Measurements from ENCODE around the gene TMEM59L. TPM values are rescaled to one million over a fixed set of nuclear protein-coding genes. Genes with fewer than 3 reads are reported as not detected.
A peak's percentile ranks its signal among the peaks of the same experiment; 100 is the strongest.

Gene TMEM59L
- total RNA-seq, 2 donors from 2014 or later: 0.49 to 2.0 TPM

DNA sequence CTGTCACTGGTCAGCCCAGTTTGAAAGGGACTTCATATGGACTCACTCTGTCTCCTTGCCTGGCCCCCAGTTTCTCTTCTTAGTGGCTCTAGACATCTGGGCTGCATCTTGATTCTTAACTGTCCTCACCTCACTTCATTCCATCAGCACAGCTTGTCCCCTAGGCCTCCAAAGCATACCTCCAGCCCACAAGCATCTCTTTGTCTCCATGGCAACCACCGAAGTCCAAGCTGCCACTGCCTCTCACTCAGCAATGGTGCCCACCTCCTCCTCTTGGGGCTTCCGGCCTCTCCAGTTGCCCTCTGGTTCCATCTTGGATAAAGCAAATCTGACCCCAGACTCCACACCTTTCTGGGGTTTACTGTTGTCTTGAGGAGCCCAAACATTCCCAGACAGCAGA, 14.2 kb downstream of the TMEM59L start:
- Mint-ChIP-seq H3K27ac (no peak overlapping the region), H3K27me3 (ENCODE audit: low read depth) (peaks cover 5% of the 10 kb centered on the region), H3K4me1 (ENCODE audit: low read depth) (no peaks in the 10 kb centered on the region), H3K4me3 (no peak overlapping the region), H3K9me3 (no peaks in the 10 kb centered on the region), H3K36me3 (ENCODE audit: insufficient read depth in 2 of 2) (no peaks in the 10 kb centered on the region)
- DNase-seq: no peak
- ATAC-seq (replicated peaks in 1 of 2): no peak

DNA sequence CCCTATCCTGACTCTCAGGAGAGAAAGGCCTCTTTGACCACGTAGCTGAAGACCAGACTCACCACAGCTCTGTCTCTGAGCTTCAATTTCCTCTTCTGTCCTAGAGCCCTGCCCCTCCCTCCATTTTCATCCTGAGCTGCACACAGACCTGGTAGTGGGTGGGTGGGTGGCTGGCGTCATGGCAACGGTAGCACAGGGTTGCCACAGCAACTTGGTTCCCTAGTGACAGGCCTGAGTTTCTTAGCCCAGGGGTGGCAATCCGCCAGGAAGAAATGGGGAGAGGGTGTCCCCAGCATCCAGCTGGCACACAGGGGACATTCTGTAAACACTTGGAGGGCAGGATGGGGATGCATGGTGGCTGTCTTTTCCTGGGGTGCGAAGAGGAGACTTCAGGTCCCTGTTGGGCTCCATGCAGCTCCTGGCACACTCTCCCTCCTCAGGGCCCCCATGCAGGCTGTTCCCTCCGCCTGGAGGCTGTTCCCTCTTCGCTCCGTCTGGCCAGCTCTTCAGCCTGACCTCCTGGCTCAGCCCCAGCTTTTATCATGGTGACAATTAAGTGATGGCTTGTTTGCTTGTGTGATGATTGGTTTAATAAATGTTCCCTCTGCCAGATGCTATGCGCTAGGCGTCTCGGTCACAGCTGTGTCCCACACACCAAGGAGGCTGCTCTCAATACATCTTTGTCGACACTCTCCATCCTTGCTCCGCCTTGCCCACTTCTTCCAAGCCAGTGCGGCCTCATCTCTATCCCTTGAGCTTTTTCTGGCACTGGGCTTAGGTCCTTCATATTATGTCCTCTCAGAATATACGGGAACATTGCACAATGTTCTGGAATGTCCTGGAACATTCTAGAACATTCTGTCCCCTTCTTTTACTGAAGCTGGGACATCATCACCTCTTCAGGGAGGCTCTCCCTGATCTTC, 16.8 kb downstream of the TMEM59L start:
- H3K36me3 Mint-ChIP-seq (ENCODE audit: insufficient read depth in 2 of 2): no peaks in the 10 kb centered on the region
- H3K9me3 Mint-ChIP-seq: no peaks in the 10 kb centered on the region

DNA sequence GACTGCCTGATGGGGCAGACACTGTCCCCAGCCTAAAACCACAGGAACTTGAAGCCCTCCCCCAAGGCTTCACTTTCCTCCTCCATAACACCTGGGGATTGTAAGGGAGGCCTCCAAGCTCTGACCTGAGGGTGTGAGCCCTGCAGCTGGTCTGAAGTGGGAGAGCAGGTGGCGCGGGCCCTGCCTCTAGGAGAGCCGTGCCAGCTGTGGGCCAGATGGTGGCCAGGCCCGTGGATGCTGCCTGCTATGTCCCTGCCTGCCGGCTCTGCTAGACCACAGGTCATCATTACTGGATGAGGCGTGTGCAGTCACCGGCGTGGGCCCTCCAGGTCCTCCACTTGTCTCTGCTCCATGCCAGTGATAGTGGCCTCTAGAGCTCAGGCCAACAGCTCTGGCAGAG, 20.7 kb downstream of the TMEM59L start:
- Mint-ChIP-seq H3K27ac (no peak overlapping the region), H3K4me3 (no peak overlapping the region), H3K4me1 (ENCODE audit: low read depth) (peaks cover 33% of the 10 kb centered on the region), H3K9me3 (no peaks in the 10 kb centered on the region), H3K27me3 (ENCODE audit: low read depth) (peaks cover 19% of the 10 kb centered on the region), H3K36me3 (ENCODE audit: insufficient read depth in 2 of 2) (no peaks in the 10 kb centered on the region)
- no peak for DNase-seq
- no peak for ATAC-seq (replicated peaks in 1 of 2)

More for the DNA sequence above, 16.8 kb downstream of the TMEM59L start:
- no peak overlapping the region for H3K4me3 Mint-ChIP-seq
- no peak overlapping the region for H3K27ac Mint-ChIP-seq
- H3K4me1 Mint-ChIP-seq (ENCODE audit: low read depth): no peaks in the 10 kb centered on the region
- DNase-seq (no peak), ATAC-seq (replicated peaks in 1 of 2) (no peak)
- H3K27me3 Mint-ChIP-seq (ENCODE audit: low read depth): peaks cover 6% of the 10 kb centered on the region

DNA sequence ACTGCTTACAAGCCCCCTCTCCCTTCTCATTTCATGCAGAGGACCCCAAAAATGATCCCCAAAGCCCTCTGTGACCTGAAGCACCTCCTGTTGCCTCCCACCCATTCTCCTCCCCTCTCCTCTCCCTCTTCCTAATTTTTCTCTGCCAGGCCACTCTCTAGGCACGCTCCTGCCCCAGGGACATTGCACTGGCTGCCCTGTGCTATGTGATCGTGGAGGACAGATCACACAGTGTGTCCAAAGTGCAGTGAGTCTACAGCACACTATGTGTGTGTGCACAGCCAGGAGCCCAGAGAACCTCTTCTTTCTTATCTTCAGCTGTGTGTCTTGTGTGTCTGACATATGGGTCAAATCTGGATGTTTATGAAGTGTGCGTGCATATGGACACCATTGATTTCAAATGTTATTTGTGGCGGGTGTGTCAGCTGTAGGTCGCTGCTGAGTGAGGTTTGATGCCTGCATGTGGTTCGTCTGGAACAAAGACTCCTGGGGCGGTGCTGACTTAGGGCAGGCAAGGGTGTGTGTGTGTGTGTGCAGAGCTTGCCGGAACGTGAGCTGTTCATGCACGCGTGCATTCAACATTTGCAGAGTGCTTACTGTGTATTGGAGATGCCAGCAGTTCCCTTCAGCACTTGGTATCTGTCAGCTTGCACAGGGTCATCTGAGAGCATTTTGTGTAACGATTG, 22.1 kb downstream of the TMEM59L start:
- no peak for DNase-seq
- H3K9me3 Mint-ChIP-seq: no peaks in the 10 kb centered on the region

DNA sequence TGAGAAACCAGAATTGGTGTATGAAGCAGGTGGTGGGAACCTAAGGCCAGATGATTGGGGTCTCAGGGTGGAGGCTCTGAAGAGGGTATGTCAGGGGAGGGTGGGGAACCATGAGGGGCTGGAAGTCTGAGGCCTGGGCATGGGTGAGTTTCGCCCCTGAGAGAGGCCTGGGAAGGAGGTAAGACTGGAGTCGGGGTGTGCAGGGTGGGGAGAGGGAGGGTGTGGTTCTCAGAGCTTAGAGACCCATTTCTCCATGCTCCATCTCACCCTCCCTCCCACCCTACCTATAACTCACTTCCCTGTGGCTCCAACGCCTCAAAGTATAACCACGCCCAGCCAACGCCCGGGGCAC, 23.1 kb downstream of the TMEM59L start:
- peaks cover 14% of the 10 kb centered on the region for H3K27me3 Mint-ChIP-seq (ENCODE audit: low read depth)
- peak overlapping the region; percentile 89 to 94 for H3K4me3 Mint-ChIP-seq
- no peak for ATAC-seq (replicated peaks in 1 of 2)
- DNase-seq: no peak
- no peaks in the 10 kb centered on the region for H3K36me3 Mint-ChIP-seq (ENCODE audit: insufficient read depth in 2 of 2)
- peak overlapping the region; percentile 94 for H3K27ac Mint-ChIP-seq
- H3K9me3 Mint-ChIP-seq: no peaks in the 10 kb centered on the region
- H3K4me1 Mint-ChIP-seq (ENCODE audit: low read depth): peaks cover 35% of the 10 kb centered on the region

More for the DNA sequence above, 22.1 kb downstream of the TMEM59L start:
- Mint-ChIP-seq H3K4me3 (no peak overlapping the region), H3K27me3 (ENCODE audit: low read depth) (peaks cover 18% of the 10 kb centered on the region), H3K36me3 (ENCODE audit: insufficient read depth in 2 of 2) (no peaks in the 10 kb centered on the region), H3K4me1 (ENCODE audit: low read depth) (peaks cover 35% of the 10 kb centered on the region), H3K27ac (no peak overlapping the region)
- no peak for ATAC-seq (replicated peaks in 1 of 2)

DNA sequence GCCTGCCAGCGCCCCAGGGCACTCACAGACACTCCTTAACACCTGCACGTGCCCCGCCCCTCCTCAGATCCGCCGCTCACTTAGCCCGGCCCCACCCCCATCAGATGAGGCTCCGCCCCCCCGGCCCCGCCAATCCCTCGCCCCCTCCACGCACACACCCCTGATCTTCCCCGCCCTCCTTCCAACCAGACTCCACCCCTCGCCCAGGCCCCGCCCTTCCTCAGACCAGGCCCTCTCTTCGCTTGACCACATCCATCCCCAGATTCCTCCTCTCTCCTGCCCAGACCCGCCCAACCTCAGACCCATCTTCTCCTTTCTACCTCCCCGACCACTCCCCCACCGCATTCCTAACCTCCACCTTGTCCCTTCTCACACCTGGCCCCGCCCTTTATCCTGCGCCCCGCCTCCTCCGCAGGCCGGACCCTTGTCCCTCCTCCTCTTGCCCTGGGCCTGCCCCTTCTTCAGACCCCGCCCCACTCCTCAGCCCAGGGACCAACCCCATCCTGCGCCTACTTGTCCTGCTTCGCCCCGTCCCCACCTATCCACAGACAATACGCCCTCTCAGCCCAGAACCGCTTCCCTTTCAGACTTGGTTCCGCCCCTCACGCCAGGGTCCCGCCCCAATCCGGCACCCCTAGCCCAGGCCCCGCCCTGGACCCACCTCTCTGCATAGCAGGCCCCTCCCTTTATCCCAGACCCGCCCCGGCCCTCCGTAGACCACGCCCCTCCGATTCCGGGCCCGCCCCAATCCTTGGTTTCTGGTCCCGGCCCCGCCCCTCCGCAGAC, 23.7 kb downstream of the TMEM59L start:
- H3K27me3 Mint-ChIP-seq (ENCODE audit: low read depth): peaks cover 14% of the 10 kb centered on the region
- H3K4me1 Mint-ChIP-seq (ENCODE audit: low read depth): peaks cover 35% of the 10 kb centered on the region
- no peaks in the 10 kb centered on the region for H3K36me3 Mint-ChIP-seq (ENCODE audit: insufficient read depth in 2 of 2)
- DNase-seq (peak; percentile 99 to 100), ATAC-seq (replicated peaks in 1 of 2) (peak; percentile 92)
- no peaks in the 10 kb centered on the region for H3K9me3 Mint-ChIP-seq
- H3K27ac Mint-ChIP-seq: peak overlapping the region; percentile 94
- peak overlapping the region; percentile 89 to 94 for H3K4me3 Mint-ChIP-seq

DNA sequence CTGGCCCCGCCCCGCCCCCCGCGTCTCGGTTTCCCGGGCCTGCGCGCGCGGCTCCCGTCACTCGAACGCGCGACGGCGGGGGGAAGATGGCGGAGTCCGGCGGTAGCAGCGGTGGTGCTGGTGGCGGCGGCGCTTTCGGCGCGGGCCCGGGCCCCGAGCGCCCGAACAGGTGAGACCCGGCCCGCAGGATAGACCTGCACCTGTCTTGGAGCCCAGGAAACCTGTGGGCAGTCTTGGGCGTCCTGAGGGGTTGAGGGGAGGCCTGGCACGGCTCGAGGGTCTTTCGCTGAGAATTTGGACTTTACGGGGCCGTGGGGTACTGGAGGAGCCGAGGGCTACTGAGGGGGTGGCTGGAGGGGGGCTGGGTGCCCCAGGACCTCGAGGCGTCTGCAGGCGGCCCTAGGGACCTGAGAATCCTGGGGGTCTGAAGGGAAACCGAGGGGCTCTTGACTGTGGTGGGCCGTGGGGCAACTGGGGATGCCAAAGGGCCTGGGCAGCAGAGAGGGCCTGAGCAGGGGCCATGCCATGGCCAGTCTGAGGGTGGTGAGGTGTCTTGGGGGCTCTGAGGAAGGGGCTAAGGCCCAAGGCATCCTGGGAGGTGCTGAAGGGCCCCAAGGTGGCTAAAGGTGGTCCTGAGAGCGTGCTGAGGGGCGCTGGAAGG, 24.4 kb downstream of the TMEM59L start, which contains the start of gene KLHL26:
KLHL26 (plus strand) TSS at position 60 of the 661 bp plus-strand sequence; CDS start at position 87, 27 bp downstream.
- no peak for ATAC-seq (replicated peaks in 1 of 2)
- Mint-ChIP-seq H3K9me3 (no peaks in the 10 kb centered on the region), H3K4me3 (peak within 1 kb of the TSS; percentile 89 to 94), H3K36me3 (ENCODE audit: insufficient read depth in 2 of 2) (no peaks in the 10 kb centered on the region), H3K4me1 (ENCODE audit: low read depth) (peaks cover 35% of the 10 kb centered on the region), H3K27me3 (ENCODE audit: low read depth) (peaks cover 14% of the 10 kb centered on the region), H3K27ac (peak within 1 kb of the TSS; percentile 94)
- DNase-seq: no peak

DNA sequence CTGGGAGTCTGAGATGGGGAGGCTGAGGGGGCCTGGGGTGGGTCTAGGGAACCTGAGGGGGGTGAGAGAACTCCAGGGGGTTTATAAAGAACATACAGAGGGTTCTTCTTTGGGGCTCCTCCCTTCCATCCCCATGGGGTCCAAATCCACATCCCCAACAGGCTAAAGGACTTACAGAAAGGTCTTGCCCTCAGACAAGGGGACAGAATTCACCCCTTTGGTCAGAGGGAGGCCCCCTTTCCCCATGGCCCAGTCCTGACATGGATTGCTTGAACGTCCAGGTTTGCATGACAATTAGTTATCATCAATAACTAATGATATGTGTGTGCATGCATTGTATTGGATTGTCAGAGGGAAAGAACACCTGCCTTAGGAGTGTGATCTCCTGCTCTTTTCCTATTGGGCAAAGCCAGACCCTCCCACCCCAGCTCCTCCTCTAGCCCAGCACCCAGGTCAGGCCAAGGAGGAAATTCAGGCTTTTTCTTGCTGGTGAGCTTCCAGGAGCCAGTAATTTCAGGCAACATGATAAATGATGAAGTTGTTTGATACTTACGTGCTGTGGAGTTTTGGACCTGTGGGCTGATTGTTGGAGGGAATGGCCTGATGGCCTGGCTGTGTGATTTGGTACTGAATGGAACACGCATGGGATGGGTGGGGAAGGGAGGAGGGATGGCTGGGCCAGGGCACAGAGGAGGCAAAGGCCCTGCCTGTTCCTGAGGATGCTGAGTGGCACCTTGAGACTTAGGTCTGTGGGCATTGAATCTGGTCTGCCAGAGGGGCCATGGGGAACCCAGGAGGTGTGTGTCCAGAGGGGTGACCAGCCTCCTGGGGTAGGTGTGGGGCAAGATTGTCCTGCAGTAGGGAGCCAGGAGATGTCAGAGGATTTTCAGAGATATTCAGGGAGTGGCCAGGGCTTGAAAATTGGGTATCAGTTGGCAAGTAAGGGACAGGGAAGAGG, 25.3 kb downstream of the TMEM59L start:
- Mint-ChIP-seq H3K9me3 (no peaks in the 10 kb centered on the region), H3K4me3 (peak overlapping the region; percentile 89 to 94)

DNA sequence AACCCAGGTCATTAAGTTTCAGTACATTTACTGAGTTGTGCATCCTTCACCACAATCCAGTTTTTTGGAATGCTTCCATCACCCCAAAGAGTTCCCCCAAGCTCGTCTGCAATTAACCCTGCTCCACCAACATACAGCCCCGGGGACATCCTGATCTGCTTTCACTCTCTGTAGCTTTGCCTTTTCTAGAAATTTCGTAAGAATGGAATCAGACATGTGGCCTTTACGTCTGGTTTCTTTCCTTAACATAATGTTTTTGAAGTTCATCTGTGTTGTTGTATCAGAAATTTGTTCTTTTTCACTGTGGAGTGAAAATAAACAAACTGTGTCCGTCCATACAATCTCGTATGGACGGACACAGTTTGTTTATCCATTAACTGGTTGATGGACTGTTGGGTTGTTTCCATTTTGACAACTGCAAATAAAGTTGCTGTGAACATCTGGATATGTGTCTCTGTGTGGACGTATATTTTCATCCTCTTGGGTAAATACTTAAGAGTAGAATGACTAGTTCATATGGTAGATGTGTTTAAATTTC, 27.1 kb downstream of the TMEM59L start:
- H3K27me3 Mint-ChIP-seq (ENCODE audit: low read depth): peaks cover 10% of the 10 kb centered on the region
- ATAC-seq (replicated peaks in 1 of 2) (no peak), DNase-seq (no peak)
- H3K9me3 Mint-ChIP-seq: no peaks in the 10 kb centered on the region
- peaks cover 33% of the 10 kb centered on the region for H3K4me1 Mint-ChIP-seq (ENCODE audit: low read depth)
- H3K36me3 Mint-ChIP-seq (ENCODE audit: insufficient read depth in 2 of 2): no peaks in the 10 kb centered on the region
- H3K27ac Mint-ChIP-seq: peak overlapping the region; percentile 8
- no peak overlapping the region for H3K4me3 Mint-ChIP-seq

More for the DNA sequence above, 25.3 kb downstream of the TMEM59L start:
- Mint-ChIP-seq H3K27ac (no peak overlapping the region), H3K4me1 (ENCODE audit: low read depth) (peaks cover 35% of the 10 kb centered on the region), H3K27me3 (ENCODE audit: low read depth) (peaks cover 14% of the 10 kb centered on the region), H3K36me3 (ENCODE audit: insufficient read depth in 2 of 2) (no peaks in the 10 kb centered on the region)
- no peak for ATAC-seq (replicated peaks in 1 of 2)
- no peak for DNase-seq

DNA sequence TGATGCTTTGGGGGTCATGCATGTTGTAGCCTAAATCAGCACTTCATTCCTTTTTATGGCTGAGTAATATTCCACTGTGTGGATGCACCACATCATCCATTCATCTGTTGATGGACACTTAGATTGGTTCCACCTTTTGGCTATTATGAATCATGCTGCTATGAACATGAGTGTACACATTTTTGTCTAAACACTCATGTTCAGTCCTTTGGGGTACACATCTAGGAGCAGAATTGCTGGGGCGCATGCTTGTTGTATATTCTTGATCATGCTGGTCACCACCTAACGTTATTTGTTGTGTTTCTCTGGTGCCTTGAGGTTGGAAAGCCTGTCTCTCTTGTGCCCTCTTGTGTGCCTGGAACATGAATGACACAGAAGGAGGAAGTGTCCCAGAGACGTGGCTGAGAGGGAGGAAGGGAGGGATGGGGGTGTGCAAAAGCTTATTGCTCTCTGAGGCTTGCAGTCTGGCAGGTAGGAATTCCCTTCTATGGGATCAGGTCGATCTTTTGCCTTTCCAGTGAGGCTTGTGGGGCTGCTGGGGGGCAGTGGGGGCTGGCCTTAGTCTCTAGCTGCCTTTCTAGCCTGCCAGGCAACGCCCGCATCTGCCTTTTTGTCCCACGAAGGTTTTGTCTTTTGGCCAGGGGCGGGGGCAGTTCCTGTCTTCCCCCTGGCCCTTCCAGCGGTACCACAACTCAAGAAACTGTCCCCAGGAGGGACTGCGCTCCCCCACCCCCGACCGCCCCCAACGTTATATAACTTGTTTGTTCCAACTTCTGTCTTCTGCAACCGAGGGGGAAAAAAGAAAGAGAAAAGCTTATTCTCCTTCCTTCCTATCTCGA, 31.7 kb downstream of the TMEM59L start:
- no peaks in the 10 kb centered on the region for H3K27me3 Mint-ChIP-seq (ENCODE audit: low read depth)
- no peak for DNase-seq
- ATAC-seq (replicated peaks in 1 of 2): peak in 1 of 2 donors; percentile 25
- H3K9me3 Mint-ChIP-seq: no peaks in the 10 kb centered on the region
- no peaks in the 10 kb centered on the region for H3K36me3 Mint-ChIP-seq (ENCODE audit: insufficient read depth in 2 of 2)
- H3K4me1 Mint-ChIP-seq (ENCODE audit: low read depth): peaks cover 19% of the 10 kb centered on the region
- no peak overlapping the region for H3K27ac Mint-ChIP-seq
- no peak overlapping the region for H3K4me3 Mint-ChIP-seq

DNA sequence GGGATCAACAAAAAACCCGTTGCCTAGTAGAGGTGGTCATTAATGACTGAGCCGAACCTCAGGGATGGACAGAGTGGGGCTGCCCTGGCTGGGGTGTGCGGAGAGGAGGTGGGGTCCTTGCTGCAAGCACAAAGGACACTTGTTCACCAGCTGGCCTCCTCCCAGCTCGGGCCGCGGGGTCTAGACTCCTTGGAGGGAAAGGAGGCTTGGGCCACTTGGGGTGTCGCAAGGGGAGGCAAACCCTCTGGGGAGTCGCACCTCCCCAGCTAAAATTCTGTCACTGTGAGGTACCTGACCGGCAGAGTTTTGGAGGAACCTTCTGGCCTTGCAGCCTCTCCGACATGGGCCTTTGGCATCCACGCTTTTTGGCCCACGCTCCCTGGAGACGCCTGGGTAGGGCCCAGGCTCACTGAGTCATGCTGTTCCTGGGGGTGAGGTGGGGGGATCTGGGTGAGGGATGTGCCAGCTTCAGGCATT, 32.4 kb downstream of the TMEM59L start:
- ATAC-seq (replicated peaks in 1 of 2) (no peak), DNase-seq (no peak)
- no peak overlapping the region for H3K4me3 Mint-ChIP-seq
- peaks cover 24% of the 10 kb centered on the region for H3K4me1 Mint-ChIP-seq (ENCODE audit: low read depth)
- H3K27ac Mint-ChIP-seq: no peak overlapping the region
- H3K9me3 Mint-ChIP-seq: no peaks in the 10 kb centered on the region
- H3K27me3 Mint-ChIP-seq (ENCODE audit: low read depth): no peaks in the 10 kb centered on the region
- H3K36me3 Mint-ChIP-seq (ENCODE audit: insufficient read depth in 2 of 2): no peaks in the 10 kb centered on the region
